NB4 (cell line): ENCODE results near the gene LDLRAD2.
A peak's percentile ranks its signal among the peaks of the same experiment; 100 is the strongest.
"Not testable (repeated sequence)": the region's sequence is repeated elsewhere in the genome, so short reads cannot be mapped to it uniquely, and the experiment has no call there.

Experiments used
- DNase-seq: peaks from one replicate; pipeline ENCODE4 v3.0.0; 2010; ENCODE audit warnings: low read depth
- H3K4me3 ChIP-seq: one replicate; pipeline ENCODE4 v1.5.1; 2011; ENCODE audit warnings: mild to moderate bottlenecking, low read depth, low read length, moderate library complexity
- CTCF ChIP-seq: IDR thresholded peaks from one replicate; pipeline ENCODE4 v1.5.1; 2012; ENCODE audit warnings: low read depth, low read length
- MAX ChIP-seq: IDR thresholded peaks from 2 replicates; pipeline ENCODE4 v1.6.1; 2011; ENCODE audit warnings: low read depth, low read length
- MYC ChIP-seq: IDR thresholded peaks from 2 replicates; pipeline ENCODE4 v1.6.1; 2011; ENCODE audit warnings: low read depth, low read length
- POLR2A ChIP-seq: IDR thresholded peaks from 2 replicates; pipeline ENCODE4 v1.6.1; 2011; ENCODE audit warnings: mild to moderate bottlenecking; ENCODE audit not compliant: insufficient read length; ENCODE audit errors: extremely low read depth

LDLRAD2 gene

DNA sequence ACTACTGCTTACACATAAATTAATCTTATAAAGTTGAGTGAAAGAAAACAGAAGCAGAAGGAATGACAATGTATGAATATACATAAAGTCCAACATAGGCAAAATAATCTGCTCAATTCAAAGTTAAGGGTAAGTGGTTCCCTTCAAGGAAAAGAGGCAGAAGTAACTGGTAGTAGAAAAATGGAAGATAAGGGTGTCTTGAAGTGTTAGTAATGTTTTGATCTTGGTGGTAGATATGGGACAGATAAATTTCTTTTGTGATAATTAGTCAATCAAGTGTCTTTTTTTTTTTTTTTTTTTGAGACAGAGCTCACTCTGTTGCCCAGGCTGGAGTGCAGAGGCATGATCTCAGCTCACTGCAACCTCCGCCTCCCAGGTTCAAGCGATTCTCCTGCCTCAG lies 41.9 kb upstream of the LDLRAD2 start:
- DNase-seq: no peak
- no peak overlapping the region for H3K4me3 ChIP-seq
- no peak for TF ChIP-seq POLR2A
- TF ChIP-seq MAX: no peak
- no peak for TF ChIP-seq MYC
- no peak for TF ChIP-seq CTCF

- DNase-seq, H3K4me3 ChIP-seq: not testable (repeated sequence)
Observed at GRCh38 chr1:21770602-21771001, 41.5 kb upstream of the LDLRAD2 start.

GRCh38 chr1:21771672-21772071 lies 40.4 kb upstream of the LDLRAD2 start:
- DNase-seq: peak; percentile 30
- peak overlapping the region; percentile 25 for H3K4me3 ChIP-seq

DNA sequence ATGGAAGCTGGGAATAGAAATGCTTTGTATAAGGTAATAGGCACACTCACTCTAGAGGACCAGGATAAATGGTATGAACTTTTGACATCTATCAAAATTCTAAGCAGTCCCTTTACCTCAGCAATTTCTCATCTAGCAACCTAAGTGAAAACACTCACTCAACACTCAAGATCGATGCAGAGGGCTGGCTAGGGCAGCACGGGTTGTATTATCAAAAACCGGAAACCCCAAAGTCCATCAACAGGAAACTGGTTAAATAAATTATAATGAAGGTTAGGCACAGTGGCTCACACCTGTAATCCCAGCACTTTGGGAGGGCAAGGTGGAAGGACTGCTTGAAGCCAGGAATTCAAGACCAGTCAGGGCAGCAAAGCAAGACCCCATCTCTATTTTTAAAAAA lies 38.5 kb upstream of the LDLRAD2 start:
- DNase-seq: no peak

DNA sequence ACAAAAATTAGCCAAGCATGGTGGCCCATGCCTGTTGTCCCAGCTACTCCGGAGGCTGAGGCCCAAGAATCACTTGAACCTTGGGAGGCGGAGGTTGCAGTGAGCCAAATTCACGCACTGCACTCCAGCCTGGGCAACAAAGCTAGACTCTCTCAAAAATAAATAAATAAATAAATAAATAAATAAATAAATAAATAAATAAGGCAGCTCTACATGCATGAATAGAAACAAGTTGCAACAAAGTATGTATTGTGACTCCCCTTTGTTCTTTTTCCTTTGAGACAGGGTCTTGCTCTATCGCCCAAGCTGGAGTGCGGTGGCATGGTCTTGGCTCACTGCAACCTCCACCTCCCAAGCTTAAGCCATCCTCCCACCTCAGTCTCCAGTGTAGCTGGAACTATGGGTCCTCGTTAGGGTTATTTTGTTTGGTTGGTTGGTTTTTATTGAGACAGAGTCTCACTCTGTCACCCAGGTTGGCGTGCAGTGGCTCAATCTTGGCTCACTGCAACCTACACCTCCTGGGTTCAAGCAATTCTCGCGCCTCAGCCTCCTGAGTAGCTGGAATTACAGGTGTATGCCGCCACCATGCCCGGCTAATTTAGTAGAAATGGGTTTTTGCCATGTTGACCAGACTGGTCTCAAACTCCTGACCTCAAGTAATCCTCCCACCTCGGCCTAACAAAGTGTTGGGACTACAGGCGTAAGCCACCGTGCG lies 37.1 kb upstream of the LDLRAD2 start:
- no peak for DNase-seq
- TF ChIP-seq MYC (no peak), CTCF (no peak), POLR2A (no peak), MAX (no peak)
- no peak overlapping the region for H3K4me3 ChIP-seq

More for the DNA sequence above, 38.5 kb upstream of the LDLRAD2 start:
- no peak overlapping the region for H3K4me3 ChIP-seq
- TF ChIP-seq MYC: no peak
- TF ChIP-seq CTCF: no peak
- no peak for TF ChIP-seq POLR2A

GRCh38 chr1:21775550-21775914 lies 36.5 kb upstream of the LDLRAD2 start:
- no peak overlapping the region for H3K4me3 ChIP-seq
- DNase-seq: no peak
- TF ChIP-seq POLR2A (no peak), MYC (no peak), MAX (no peak), CTCF (no peak)

- no peak for TF ChIP-seq MYC
- no peak for TF ChIP-seq POLR2A
- TF ChIP-seq MAX: no peak
- TF ChIP-seq CTCF: no peak
- DNase-seq: no peak
- no peak overlapping the region for H3K4me3 ChIP-seq
Observed at GRCh38 chr1:21775985-21776562, 36.0 kb upstream of the LDLRAD2 start.

- not testable (repeated sequence) for H3K4me3 ChIP-seq, DNase-seq
Observed at GRCh38 chr1:21776925-21777324, 35.1 kb upstream of the LDLRAD2 start.
